Pancreas (tissue), 10 donors: ENCODE results near the gene AK9. TPM values are rescaled to one million over a fixed set of nuclear protein-coding genes. Genes with fewer than 3 reads are reported as not detected.
A peak's percentile ranks its signal among the peaks of the same experiment; 100 is the strongest.
"Not testable (repeated sequence)": the region's sequence is repeated elsewhere in the genome, so short reads cannot be mapped to it uniquely, and the experiment has no call there.

Experiments
- ATAC-seq, 4 donors: fragments of 200-7000 bp; cut with Tn5 transposase; one replicate each; pipeline versions ENCODE4 v1.8.0 to v1.9.1; 2020; ENCODE audit warnings: mild to moderate bottlenecking in 4 of 4, moderate library complexity in 4 of 4
- DNase-seq, 6 donors: peaks; one replicate each; pipeline ENCODE4 v3.0.0-alpha.2; 2020
- FAIRE-seq: peaks from 2 replicates; lab custom pipeline; 2012; peaks lifted over from hg19 to GRCh38; lab: Jason Lieb, UNC
- H3K27ac ChIP-seq, 4 donors: fragments of 200-600 bp; sonication (generic); 1 replicate in 3 of 4; 2 replicates in 1 of 4; pipeline versions ENCODE4 v1.5.0 to v1.8.0; 2020
- H3K27me3 ChIP-seq, 4 donors: fragments of 200-600 bp; one replicate each; pipeline ENCODE4 v1.8.0; 2021
- H3K36me3 ChIP-seq, 3 donors: fragments of 200-600 bp; sonication (generic) in 1 of 3; one replicate each; pipeline versions ENCODE4 v1.5.0 to v1.8.0; 2020 to 2021
- H3K4me1 ChIP-seq, 3 donors: fragments of 200-600 bp; one replicate each; pipeline ENCODE4 v1.8.0; 2021
- H3K4me3 ChIP-seq, 4 donors: fragments of 200-600 bp; sonication (generic) in 2 of 4; one replicate each; pipeline versions ENCODE4 v1.5.0 to v1.8.0; 2020 to 2021
- H3K9me3 ChIP-seq, 4 donors: fragments of 200-600 bp; one replicate each; pipeline ENCODE4 v1.8.0; 2021
- WGBS, 2 donors: extraction: QIAGEN DNeasy Blood & Tissue Kit; methylation state at CpG; one replicate each; pipeline ENCODE4 v1.1.7; 2013; 5-methylcytosine and 5-hydroxymethylcytosine counted together
- intact Hi-C, 3 donors: fragments of 100-400 bp; cut with DNase I; formaldehyde crosslinking; loops; one replicate each; pipeline versions ENCODE4 v1.11.1 to v1.14.2; 2022
- polyA plus RNA-seq, 2 donors: library from polyadenylated mRNA; stranded (reverse); fragments of 200-250 nt; gene quantifications; one replicate each; pipeline ENCODE4 v1.2.3, GENCODE V29; 2013
- total RNA-seq, 6 donors: library from RNA; stranded (reverse); fragmentation: NEBNext Ultra II Directional in 4 of 6; extraction: Animal tissue kit (Norgen Biotek cat#: 25700) in 4 of 6; gene quantifications; one replicate each; pipeline versions ENCODE4 v1.2.1 to v1.2.4, GENCODE V29; 2021 to 2023
- TF ChIP-seq, protein P1 (sequence below), 4 donors: fragments of 200-600 bp; sonication (generic) in 3 of 4; IDR thresholded peaks; one replicate each; pipeline versions ENCODE4 v1.5.0 to v1.8.0; 2021; ENCODE audit warnings: antibody characterized with exemption in 4 of 4
- donor health status: healthy with polysubstance abuse.
- donor health status: DM: no; HTN: no; CAD: no; lungs with moderate emphysema.
- donor health status: DM: no; HTN: no; CAD: no.
- donor health status: control.
- donor health status: control.
- donor health status: Bipolar disorder and iron deficiency.
- donor health status: DM: yes; HTN: yes; CAD: no.
- donor health status: DM: no; HTN: no; CAD: no.
- donor health status: DM: no; HTN: no; CAD: no.
- donor health status: DM: yes; HTN: yes; CAD: no.

Gene AK9
- total and polyA plus RNA-seq, 8 donors: 2.0 to 6.0 (median 3.6) TPM

DNA sequence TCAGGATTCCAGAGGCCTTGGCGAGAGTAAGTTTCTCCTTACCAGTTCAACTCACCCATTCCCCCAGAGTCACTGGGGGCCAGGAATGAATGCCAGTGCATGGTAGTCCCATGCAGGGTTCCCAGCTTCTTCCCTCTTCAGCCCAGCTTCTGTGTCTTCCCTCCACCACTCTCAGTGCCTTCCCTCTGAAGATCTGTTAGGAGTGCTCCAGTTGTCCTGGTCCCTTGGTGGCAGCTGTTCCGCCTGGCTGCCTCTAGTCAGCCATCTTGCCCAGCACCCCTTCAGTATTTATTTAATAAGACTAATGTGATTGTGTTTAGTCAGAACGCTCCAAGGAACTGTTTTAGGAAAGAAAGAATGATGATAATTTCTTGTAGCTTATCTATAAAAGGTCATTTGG is 23.2 kb upstream of the AK9 start:
- intact Hi-C loops: no loop called here
- Histone ChIP-seq H3K9me3 (no peaks in the 10 kb centered on the region), H3K27ac (no peak overlapping the region), H3K4me1 (no peaks in the 10 kb centered on the region), H3K4me3 (no peak overlapping the region), H3K27me3 (no peaks in the 10 kb centered on the region), H3K36me3 (peaks cover 0 to 7% (median 0%) of the 10 kb centered on the region in 3 donors)
- DNase-seq: no peak
- FAIRE-seq: no peak
- TF ChIP-seq, protein P1, sequence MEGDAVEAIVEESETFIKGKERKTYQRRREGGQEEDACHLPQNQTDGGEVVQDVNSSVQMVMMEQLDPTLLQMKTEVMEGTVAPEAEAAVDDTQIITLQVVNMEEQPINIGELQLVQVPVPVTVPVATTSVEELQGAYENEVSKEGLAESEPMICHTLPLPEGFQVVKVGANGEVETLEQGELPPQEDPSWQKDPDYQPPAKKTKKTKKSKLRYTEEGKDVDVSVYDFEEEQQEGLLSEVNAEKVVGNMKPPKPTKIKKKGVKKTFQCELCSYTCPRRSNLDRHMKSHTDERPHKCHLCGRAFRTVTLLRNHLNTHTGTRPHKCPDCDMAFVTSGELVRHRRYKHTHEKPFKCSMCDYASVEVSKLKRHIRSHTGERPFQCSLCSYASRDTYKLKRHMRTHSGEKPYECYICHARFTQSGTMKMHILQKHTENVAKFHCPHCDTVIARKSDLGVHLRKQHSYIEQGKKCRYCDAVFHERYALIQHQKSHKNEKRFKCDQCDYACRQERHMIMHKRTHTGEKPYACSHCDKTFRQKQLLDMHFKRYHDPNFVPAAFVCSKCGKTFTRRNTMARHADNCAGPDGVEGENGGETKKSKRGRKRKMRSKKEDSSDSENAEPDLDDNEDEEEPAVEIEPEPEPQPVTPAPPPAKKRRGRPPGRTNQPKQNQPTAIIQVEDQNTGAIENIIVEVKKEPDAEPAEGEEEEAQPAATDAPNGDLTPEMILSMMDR (IDR thresholded peaks at IDR 0.05): no peak
- ATAC-seq: no peak
- WGBS, 2 donors: 68 to 74% methylated on average over 3 of the region's 3 CpGs

DNA sequence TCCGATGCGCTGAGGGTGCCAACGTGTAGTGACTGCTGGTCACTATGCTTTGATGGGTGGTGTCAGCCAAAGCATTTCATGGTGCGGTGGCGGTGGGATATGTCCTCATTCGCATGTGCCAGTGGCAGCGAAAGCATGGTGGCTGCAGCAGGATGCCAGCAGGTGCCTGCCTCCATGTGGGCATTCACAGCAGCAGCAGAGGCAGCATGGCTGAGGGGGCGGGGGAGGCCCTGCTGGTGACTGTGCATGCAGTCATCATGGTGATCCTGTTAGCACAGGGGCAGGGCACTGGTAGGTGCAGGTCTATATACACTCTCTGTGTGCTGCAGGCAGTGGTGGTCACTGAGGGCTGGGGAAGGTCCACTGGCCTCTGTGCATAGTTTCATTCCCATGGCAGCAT is 22.1 kb upstream of the AK9 start:
- WGBS, 2 donors: 92 to 95% methylated on average over 8 of the region's 8 CpGs
- Histone ChIP-seq H3K9me3 (no peaks in the 10 kb centered on the region), H3K4me3 (no peak overlapping the region), H3K36me3 (peaks cover 0 to 7% (median 0%) of the 10 kb centered on the region in 3 donors), H3K27me3 (no peaks in the 10 kb centered on the region), H3K4me1 (no peaks in the 10 kb centered on the region), H3K27ac (no peak overlapping the region)
- TF ChIP-seq, protein P1 (IDR thresholded peaks at IDR 0.05): no peak
- DNase-seq: peak in 2 of 6 donors; percentile 21 to 46
- FAIRE-seq: no peak
- intact Hi-C loops: no loop called here
- ATAC-seq: no peak

DNA sequence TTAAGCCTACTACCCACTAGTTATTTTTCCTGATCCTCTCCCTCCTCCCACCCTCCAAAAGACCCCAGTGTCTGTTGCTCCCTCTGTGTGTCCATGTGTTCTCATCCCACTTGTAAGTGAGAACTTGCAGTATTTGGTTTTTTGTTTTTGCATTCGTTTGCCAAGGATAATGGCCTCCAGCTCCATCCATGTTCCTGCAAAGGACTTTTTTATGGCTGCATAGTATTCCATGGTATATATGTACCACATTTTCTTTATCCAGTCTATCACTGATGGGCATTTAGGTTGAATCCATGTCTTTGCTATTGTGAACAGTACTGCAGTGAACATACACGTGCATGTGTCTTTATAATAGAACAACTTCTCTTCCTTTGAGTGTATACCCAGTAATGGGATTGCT is 17.1 kb upstream of the AK9 start:
- ATAC-seq, DNase-seq, H3K4me3 ChIP-seq, H3K36me3 ChIP-seq, FAIRE-seq, H3K27me3 ChIP-seq, H3K27ac ChIP-seq, H3K9me3 ChIP-seq, H3K4me1 ChIP-seq: not testable (repeated sequence)
- intact Hi-C loops: loop anchor here in 2 of 3 donors (5.0 to 10.0 kb wide), 3 partner anchors 329 to 687 kb away; no protein-coding TSS in a partner anchor
- 87 to 89% methylated on average over 2 of the region's 2 CpGs for WGBS, 2 donors

DNA sequence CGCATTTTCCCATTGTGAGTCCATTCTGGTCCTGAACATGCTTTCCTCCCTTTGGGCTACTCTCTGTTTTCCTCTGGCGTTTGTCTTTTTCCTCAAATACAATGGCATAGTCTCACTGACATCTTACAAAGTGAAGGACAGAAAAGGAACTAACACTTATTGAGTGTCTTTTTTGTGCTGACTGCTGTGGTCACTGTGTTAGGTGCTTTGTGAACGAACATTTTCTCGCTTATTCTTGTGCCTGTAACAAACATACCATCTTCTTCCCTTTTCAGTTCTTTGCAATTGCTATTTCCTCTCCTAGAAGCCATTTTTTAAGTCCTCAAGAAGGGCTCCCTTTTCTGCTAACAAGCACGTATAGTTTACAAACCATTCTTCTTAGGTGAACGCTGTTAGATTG is 15.5 kb upstream of the AK9 start:
- intact Hi-C loops: loop anchor here in 2 of 3 donors (5.0 to 10.0 kb wide), 3 partner anchors 331 to 688 kb away; no protein-coding TSS in a partner anchor
- Histone ChIP-seq H3K4me3 (no peak overlapping the region), H3K27me3 (no peaks in the 10 kb centered on the region), H3K9me3 (no peaks in the 10 kb centered on the region), H3K4me1 (peaks cover 0 to 8% (median 0%) of the 10 kb centered on the region in 3 donors), H3K27ac (no peak overlapping the region), H3K36me3 (no peaks in the 10 kb centered on the region)
- ATAC-seq (no peak), DNase-seq (no peak), FAIRE-seq (no peak)
- TF ChIP-seq, protein P1 (IDR thresholded peaks at IDR 0.05): no peak
- WGBS, 2 donors: 76 to 84% methylated on average over 6 of the region's 6 CpGs

DNA sequence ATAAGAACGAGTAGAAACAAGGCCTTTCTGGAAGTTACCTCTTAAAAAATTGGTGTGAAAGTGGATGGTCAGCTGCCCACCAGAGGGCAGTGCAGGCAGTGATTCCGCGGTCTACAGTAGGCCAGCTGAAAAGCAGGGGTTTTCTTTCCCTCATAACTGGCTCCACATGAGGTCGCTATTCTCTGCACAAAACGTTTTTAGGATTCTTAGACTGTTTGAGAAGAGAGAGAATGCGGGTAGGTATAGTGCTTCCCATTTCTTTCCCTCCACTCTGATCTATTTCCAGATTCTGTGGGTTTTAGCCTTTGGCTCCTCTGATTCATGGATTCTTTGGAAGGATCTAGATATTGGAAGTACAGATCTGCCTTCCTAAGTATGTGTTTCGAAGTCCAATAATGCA is 14.3 kb upstream of the AK9 start:
- FAIRE-seq (peak; percentile 92), DNase-seq (peak; percentile 68 to 86 (median 75)), ATAC-seq (peak; percentile 96 to 99 (median 98))
- WGBS, 2 donors: 15 to 17% methylated on average over 7 of the region's 7 CpGs
- Histone ChIP-seq H3K9me3 (no peaks in the 10 kb centered on the region), H3K36me3 (no peaks in the 10 kb centered on the region), H3K4me1 (peaks cover 0 to 8% (median 0%) of the 10 kb centered on the region in 3 donors), H3K4me3 (no peak overlapping the region), H3K27ac (no peak overlapping the region), H3K27me3 (no peaks in the 10 kb centered on the region)
- TF ChIP-seq, protein P1 (IDR thresholded peaks at IDR 0.05): peak; percentile 89 to 98 (median 94)
- intact Hi-C loops: loop anchor here in 2 of 3 donors (5.0 to 10.0 kb wide), 3 partner anchors 332 to 690 kb away; no protein-coding TSS in a partner anchor
